Lung (tissue), 12 donors: ENCODE results near the gene FBRS. TPM values are rescaled to one million over a fixed set of nuclear protein-coding genes. Genes with fewer than 3 reads are reported as not detected.
"Not testable (repeated sequence)": the region's sequence is repeated elsewhere in the genome, so short reads cannot be mapped to it uniquely, and the experiment has no call there.

Experiments
- ATAC-seq: fragments of 200-7000 bp; cut with Tn5 transposase; one replicate; pipeline ENCODE4 v1.9.1; 2020; ENCODE audit warnings: moderate number of reproducible peaks; ENCODE audit not compliant: insufficient read depth, low FRiP score
- DNase-seq, 3 donors: peaks; one replicate each; pipeline ENCODE4 v3.0.0-alpha.2; 2013 to 2017
- H3K27ac ChIP-seq, 2 donors: one replicate each; pipeline ENCODE4 v1.5.1; 2013; ENCODE audit warnings: mild to moderate bottlenecking in 2 of 2, moderate library complexity in 2 of 2, control low read depth in 1 of 2, inconsistent platforms in 1 of 2, low read depth in 1 of 2, low read length in 1 of 2
- H3K27me3 ChIP-seq, 3 donors: one replicate each; pipeline ENCODE4 v1.5.1; 2013; ENCODE audit warnings: low read length in 2 of 3; ENCODE audit not compliant: control insufficient read depth in 3 of 3, insufficient read depth in 3 of 3
- H3K36me3 ChIP-seq, 4 donors: one replicate each; pipeline ENCODE4 v1.5.1; 2013; ENCODE audit warnings: low read length in 4 of 4, mild to moderate bottlenecking in 1 of 4, moderate library complexity in 1 of 4; ENCODE audit not compliant: control insufficient read depth in 4 of 4, insufficient read depth in 4 of 4
- H3K4me1 ChIP-seq, 5 donors: one replicate each; pipeline ENCODE4 v1.5.1; 2013; ENCODE audit warnings: low read length in 5 of 5, mild to moderate bottlenecking in 2 of 5, moderate library complexity in 1 of 5; ENCODE audit not compliant: control insufficient read depth in 5 of 5, insufficient read depth in 5 of 5
- H3K4me3 ChIP-seq: one replicate; pipeline ENCODE4 v1.5.1; 2013; ENCODE audit warnings: mild to moderate bottlenecking, control low read depth, moderate library complexity
- H3K9ac ChIP-seq, 2 donors: one replicate each; pipeline ENCODE4 v1.5.1; 2013; ENCODE audit warnings: low read length in 2 of 2, control low read depth in 1 of 2; ENCODE audit not compliant: insufficient read depth in 1 of 2
- H3K9me3 ChIP-seq, 4 donors: one replicate each; pipeline ENCODE4 v1.5.1; 2013; ENCODE audit warnings: low read length in 3 of 4, mild to moderate bottlenecking in 1 of 4, moderate library complexity in 1 of 4; ENCODE audit not compliant: control insufficient read depth in 4 of 4, insufficient read depth in 3 of 4
- WGBS, 2 donors: extraction: QIAGEN DNeasy Blood & Tissue Kit; methylation state at CpG; one replicate each; pipeline ENCODE4 v1.1.7; 2013; 5-methylcytosine and 5-hydroxymethylcytosine counted together
- polyA plus RNA-seq, 2 donors: library from polyadenylated mRNA; stranded (reverse); fragments of 200-250 nt; gene quantifications; one replicate each; pipeline ENCODE4 v1.2.1, GENCODE V29; 2013
- total RNA-seq, 2 donors: library from RNA; depleted of rRNA in 1 of 2; stranded (reverse); fragments of >200 nt in 1 of 2; gene quantifications; one replicate each; pipeline ENCODE4 v1.2.1, GENCODE V29; 2014 to 2021
- TF ChIP-seq, protein P1 (sequence below): IDR thresholded peaks from 2 replicates; pipeline ENCODE4 v1.5.1; 2012; ENCODE audit warnings: mild to moderate bottlenecking; ENCODE audit errors: control extremely low read depth, extremely low read depth
- donor health status: control.
- donor health status: control.
- donor health status: Bipolar disorder and iron deficiency.
- donor health status: healthy.
- donor health status: DM: yes; HTN: yes; CAD: no.

Gene FBRS
- total and polyA plus RNA-seq, 4 donors, result 32.1 to 80.8 (median 55.6) TPM

DNA sequence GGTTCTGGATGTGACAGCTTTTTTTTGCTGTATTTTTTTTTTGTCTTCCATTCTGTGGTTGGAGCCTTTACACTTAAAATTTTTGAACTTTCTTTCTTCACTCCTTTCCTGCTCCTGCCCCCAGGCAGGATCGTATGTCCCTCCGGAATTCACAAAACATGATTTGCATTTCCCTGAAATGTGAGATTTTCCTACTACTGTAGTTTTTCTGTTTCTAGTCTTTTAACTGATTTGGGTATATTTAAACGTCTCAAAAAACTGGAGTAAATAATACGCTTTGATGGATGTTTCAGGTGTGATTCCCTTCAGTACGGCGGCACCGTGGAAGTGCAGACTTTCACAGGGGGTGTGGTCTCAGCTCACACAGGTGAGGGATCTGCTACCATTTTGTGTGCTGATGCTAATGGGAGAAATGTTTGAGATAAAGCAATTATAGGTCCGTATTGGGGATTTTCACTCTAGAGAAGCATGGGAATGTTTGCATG, 41.4 kb downstream of the FBRS start:
- H3K9ac ChIP-seq, result peak overlapping the region in 1 of 2 donors; percentile 79

DNA sequence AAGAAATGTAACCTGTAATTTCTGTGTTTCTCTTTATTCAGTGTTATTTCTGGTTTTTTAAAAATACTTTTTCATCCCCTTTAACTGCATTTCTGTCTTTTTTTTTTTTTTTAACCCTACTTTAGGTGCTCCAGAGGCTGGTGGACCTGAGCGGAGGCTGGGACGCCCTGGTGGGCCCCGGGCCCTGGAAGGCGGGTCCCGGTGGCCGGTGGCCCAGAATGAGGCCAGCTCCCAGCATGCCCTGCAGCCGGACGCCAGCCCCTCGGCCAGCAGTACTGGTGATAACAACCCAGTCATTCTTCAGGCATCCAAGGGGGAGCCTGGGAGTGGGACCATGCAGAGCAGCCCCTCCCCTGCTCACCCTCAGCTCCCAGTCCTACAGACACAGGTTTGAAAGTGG, 42.3 kb downstream of the FBRS start:
- no peak overlapping the region for H3K4me3 ChIP-seq
- peaks cover 6 to 17% (median 8%) of the 10 kb centered on the region in 5 donors for H3K4me1 ChIP-seq
- TF ChIP-seq, protein P1, sequence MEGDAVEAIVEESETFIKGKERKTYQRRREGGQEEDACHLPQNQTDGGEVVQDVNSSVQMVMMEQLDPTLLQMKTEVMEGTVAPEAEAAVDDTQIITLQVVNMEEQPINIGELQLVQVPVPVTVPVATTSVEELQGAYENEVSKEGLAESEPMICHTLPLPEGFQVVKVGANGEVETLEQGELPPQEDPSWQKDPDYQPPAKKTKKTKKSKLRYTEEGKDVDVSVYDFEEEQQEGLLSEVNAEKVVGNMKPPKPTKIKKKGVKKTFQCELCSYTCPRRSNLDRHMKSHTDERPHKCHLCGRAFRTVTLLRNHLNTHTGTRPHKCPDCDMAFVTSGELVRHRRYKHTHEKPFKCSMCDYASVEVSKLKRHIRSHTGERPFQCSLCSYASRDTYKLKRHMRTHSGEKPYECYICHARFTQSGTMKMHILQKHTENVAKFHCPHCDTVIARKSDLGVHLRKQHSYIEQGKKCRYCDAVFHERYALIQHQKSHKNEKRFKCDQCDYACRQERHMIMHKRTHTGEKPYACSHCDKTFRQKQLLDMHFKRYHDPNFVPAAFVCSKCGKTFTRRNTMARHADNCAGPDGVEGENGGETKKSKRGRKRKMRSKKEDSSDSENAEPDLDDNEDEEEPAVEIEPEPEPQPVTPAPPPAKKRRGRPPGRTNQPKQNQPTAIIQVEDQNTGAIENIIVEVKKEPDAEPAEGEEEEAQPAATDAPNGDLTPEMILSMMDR, result no peak
- WGBS, 2 donors, result 80 to 81% methylated on average over 9 of the region's 9 CpGs
- peak overlapping the region in 1 of 2 donors; percentile 5 for H3K27ac ChIP-seq
- no peaks in the 10 kb centered on the region for H3K9me3 ChIP-seq
- H3K27me3 ChIP-seq, result no peaks in the 10 kb centered on the region
- peaks cover 21 to 32% (median 29%) of the 10 kb centered on the region in 4 donors for H3K36me3 ChIP-seq
- no peak overlapping the region for H3K9ac ChIP-seq
- no peak for DNase-seq
- ATAC-seq, result no peak

More for the DNA sequence above, 41.4 kb downstream of the FBRS start:
- Histone ChIP-seq H3K4me1 (peaks cover 6 to 17% (median 8%) of the 10 kb centered on the region in 5 donors), H3K27me3 (no peaks in the 10 kb centered on the region), H3K27ac (peak overlapping the region; percentile 98 to 99), H3K9me3 (no peaks in the 10 kb centered on the region), H3K4me3 (peak overlapping the region; percentile 79), H3K36me3 (peaks cover 17 to 28% (median 23%) of the 10 kb centered on the region in 4 donors)
- TF ChIP-seq, protein P1, result no peak
- DNase-seq (no peak), ATAC-seq (no peak)
- WGBS, 2 donors, result 49 to 57% methylated on average over 8 of the region's 8 CpGs

DNA sequence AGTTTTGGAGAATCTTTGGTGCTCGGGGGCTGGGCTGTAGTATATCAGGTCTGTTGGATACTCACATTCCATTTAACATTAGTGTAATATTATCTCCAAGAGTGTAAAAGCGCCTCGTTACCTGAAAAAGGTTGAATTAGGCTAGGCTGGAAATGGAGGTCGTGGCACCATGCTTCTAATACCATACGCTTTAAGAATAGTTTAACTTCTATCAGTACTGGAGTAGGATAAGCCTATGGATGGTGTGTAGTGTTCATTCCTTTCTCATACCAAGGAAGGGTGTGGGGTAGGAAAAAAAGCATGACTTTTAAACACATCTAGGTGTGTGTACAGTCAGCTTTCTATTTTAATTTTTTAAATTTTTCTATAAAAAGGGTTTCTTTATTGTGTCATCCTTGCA, 42.7 kb downstream of the FBRS start:
- H3K9me3 ChIP-seq, result no peaks in the 10 kb centered on the region
- no peak overlapping the region for H3K4me3 ChIP-seq
- ATAC-seq (no peak), DNase-seq (no peak)
- H3K36me3 ChIP-seq, result peaks cover 23 to 37% (median 32%) of the 10 kb centered on the region in 4 donors
- WGBS, 2 donors, result 85 to 95% methylated on average over 5 of the region's 5 CpGs
- peak overlapping the region in 1 of 2 donors; percentile 5 for H3K27ac ChIP-seq
- no peak overlapping the region for H3K9ac ChIP-seq
- TF ChIP-seq, protein P1, result no peak
- no peaks in the 10 kb centered on the region for H3K27me3 ChIP-seq
- peaks cover 6 to 17% (median 8%) of the 10 kb centered on the region in 5 donors for H3K4me1 ChIP-seq

DNA sequence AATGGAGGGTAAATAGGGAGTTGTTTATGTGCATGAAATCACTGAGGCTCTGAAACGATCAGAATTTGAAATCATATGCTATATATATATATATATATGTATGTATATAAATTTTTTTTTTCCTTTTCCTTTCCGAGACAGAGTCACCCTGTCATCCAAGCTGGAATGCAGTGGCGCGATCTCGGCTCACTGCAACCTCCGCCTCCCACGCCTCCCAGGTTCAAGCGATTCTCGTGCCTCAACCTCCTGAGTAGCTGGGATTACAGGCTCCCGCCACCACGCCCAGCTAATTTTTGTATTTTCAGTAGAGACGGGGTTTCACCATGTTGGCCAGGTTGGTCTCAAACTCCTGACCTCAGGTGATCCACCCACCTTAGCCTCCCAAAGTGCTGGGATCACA, 44.8 kb downstream of the FBRS start:
- H3K27ac ChIP-seq, DNase-seq, H3K4me3 ChIP-seq, H3K9me3 ChIP-seq, ATAC-seq, H3K27me3 ChIP-seq, H3K9ac ChIP-seq: not testable (repeated sequence)
- Histone ChIP-seq H3K36me3 (peaks cover 38 to 56% (median 50%) of the 10 kb centered on the region in 4 donors), H3K4me1 (peaks cover 4 to 10% (median 8%) of the 10 kb centered on the region in 5 donors)
- 92 to 94% methylated on average over 12 of the region's 12 CpGs for WGBS, 2 donors
